ENCODE measurements around the gene NEXN. TPM values are rescaled to one million over a fixed set of nuclear protein-coding genes. Genes with fewer than 3 reads are reported as not detected.

Gene NEXN
- total and polyA plus RNA-seq, 2 of the 13 experiments (the other 11 are each of a cell fraction or from before 2014, with no cell fraction given), result 0.07 to 0.97 TPM

DNA sequence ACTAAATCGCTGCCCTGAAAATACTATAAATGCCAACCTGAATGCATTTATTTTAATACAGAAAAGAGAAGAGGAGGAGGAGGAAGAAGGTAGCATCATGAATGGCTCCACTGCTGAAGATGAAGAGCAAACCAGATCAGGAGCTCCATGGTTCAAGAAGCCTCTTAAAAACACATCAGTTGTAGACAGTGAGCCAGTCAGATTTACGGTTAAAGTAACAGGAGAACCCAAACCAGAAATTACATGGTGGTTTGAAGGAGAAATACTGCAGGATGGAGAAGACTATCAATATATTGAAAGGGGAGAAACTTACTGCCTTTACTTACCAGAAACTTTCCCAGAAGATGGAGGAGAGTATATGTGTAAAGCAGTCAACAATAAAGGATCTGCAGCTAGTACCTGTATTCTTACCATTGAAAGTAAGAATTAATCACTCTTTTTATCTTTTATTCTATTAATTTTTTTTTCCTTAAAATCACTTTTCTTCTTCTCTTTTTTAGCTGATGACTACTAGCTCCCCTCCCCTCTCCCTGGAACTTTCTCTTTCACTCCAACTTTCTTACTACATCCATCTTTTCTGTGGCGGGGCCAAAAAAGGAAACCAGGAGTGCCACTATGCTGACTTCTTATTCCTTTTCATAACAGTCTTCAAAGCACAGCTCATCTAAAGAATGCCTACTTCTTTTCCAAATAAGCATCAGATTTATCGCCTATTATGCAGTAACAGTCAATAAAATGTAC, 54.1 kb downstream of the NEXN start:
- POLR2A ChIA-PET, result interaction anchor here (1.5 kb wide), 1 partner anchor 33 kb away, joined by 4 read pairs; no protein-coding TSS in a partner anchor
- Histone ChIP-seq H3K9ac (ENCODE audit: insufficient read depth, low read depth, low read length) (no peak overlapping the region), H3K36me3 (replicated peaks in 1 of 2; ENCODE audit: control insufficient read depth in 1 of 2, insufficient read depth in 2 of 2, low read length in 2 of 2) (peaks cover 2 to 27% of the 10 kb centered on the region in 2 experiments; a peak in 4 of 5 replicates), H3K4me1 (ENCODE audit: insufficient read depth, low read length) (no peaks in the 10 kb centered on the region), H3K27me3 (ENCODE audit: control insufficient read depth in 1 of 2, insufficient read depth in 2 of 2, low read length in 2 of 2) (no peaks in the 10 kb centered on the region), H3K4me3 (replicated peaks in 1 of 3; ENCODE audit: insufficient read depth in 1 of 3, low read depth in 2 of 3, low read length in 3 of 3) (no peak overlapping the region), H3K79me2 (ENCODE audit: insufficient read depth, low read length) (no peaks in the 10 kb centered on the region), H3K4me2 (ENCODE audit: low read depth, low read length) (no peak overlapping the region), H4K20me1 (ENCODE audit: insufficient read depth, low read length) (no peaks in the 10 kb centered on the region), H2AFZ (ENCODE audit: low read length) (no peak overlapping the region), H3K27ac (ENCODE audit: extremely low read length, insufficient read depth, low read length) (no peak overlapping the region), H3K9me3 (ENCODE audit: low read length) (no peaks in the 10 kb centered on the region)
- FAIRE-seq (no peak), ATAC-seq (no peak), DNase-seq (ENCODE audit: low spot score) (no peak)
- in situ Hi-C loops (cut with HindIII; ENCODE audit: extremely low pct_ligation_motif_present, low pct_unique_long_range_greater_than_20kb), result no loop called here
- WGBS (ENCODE audit: low lambda C conversion rate), result 98% methylated on average over 4 of the region's 4 CpGs
- no TSS peak for BruUV-seq (replicated peaks)
- CTCF ChIA-PET (ENCODE audit: low intra/inter-chr PET ratio, low total read pairs), result no interaction called here
- no peak for TF ChIP-seq NCOR1 (IDR thresholded peaks at IDR 0.05; ENCODE audit: borderline replicate concordance, low read length)
- no peak for TF ChIP-seq NFIC (IDR thresholded peaks at IDR 0.05; ENCODE audit: low read length)
- TF ChIP-seq, protein P1, sequence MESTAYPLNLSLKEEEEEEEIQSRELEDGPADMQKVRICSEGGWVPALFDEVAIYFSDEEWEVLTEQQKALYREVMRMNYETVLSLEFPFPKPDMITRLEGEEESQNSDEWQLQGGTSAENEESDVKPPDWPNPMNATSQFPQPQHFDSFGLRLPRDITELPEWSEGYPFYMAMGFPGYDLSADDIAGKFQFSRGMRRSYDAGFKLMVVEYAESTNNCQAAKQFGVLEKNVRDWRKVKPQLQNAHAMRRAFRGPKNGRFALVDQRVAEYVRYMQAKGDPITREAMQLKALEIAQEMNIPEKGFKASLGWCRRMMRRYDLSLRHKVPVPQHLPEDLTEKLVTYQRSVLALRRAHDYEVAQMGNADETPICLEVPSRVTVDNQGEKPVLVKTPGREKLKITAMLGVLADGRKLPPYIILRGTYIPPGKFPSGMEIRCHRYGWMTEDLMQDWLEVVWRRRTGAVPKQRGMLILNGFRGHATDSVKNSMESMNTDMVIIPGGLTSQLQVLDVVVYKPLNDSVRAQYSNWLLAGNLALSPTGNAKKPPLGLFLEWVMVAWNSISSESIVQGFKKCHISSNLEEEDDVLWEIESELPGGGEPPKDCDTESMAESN (CRISPR knock-in tag; conservative IDR thresholded peaks at IDR 0.05), result no peak
- no peak for TF ChIP-seq ZNF589 (CRISPR knock-in tag; conservative IDR thresholded peaks at IDR 0.05)
- 0 out of 2 replicates have a peak, but pooled peaks have one; percentile 27 for TF ChIP-seq SSRP1 (CRISPR knock-in tag; IDR thresholded peaks at IDR 0.05)
- TF ChIP-seq ZNF235 (CRISPR knock-in tag; IDR thresholded peaks at IDR 0.05; ENCODE audit: borderline replicate concordance), result no peak
- TF ChIP-seq RBM22 (optimal IDR thresholded peaks at IDR 0.05; ENCODE audit: low read length), result peak; percentile 65
- no peak for TF ChIP-seq ZIK1 (CRISPR knock-in tag; IDR thresholded peaks at IDR 0.05; ENCODE audit: borderline replicate concordance, low read depth)
- intact Hi-C loops (cut with micrococcal nuclease; ENCODE audit: unreplicated experiment), result no loop called here

Data from HepG2 (cell line).